KG1 (cell line): Measurements from ENCODE around the gene NGEF.

ENCODE experiments used
- DNase-seq: peaks from one replicate; lab custom pipeline; 2025; lab: John Stamatoyannopoulos, UW

NGEF gene

DNA sequence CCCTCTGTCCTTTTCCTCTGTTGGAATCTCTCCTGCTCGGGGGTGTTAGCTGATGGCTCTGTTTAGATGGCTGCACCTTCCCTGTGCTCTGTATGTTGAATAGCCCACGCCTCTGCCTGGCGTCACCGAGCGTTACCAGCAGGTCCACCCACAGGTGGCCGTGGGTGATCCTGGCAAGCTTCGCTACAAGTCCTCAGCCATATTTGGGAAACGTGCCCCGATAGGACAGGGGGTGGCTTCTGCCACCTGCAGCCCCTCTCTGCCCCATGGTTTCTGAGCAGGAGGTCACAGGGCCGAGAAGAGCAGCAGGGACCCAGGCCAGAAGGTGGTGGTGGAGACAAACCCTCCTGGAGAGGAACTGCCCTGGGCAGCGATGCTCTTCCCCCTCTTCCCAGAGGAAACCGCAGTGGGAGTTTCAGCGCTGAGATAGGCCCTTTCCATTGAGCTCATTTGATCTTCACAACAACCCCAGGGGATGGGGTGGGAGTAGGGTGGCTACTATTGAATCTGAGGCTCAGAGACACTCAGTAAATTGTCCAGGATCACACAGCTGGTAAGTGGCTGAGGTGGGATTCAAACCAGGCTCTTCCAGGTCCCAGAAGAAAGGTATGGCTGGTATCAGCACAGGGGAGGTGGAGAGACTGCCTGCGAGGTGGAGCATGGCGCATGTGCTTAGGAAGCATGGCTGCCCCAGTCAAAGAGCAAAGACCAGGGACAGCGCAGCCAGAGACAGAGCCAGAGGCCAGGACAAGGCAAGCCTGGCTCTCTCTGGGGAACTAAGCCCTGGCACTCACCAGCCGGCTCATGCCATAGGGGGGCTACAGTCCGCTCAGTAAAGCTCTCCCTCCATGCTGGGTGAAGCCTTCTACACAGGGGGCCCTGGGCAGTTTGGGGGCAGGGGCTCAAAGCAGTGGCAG is 15.0 kb downstream of the NGEF start:
- DNase-seq: no peak

- DNase-seq: no peak
Measured at GRCh38 chr2:232994446-232994845, 18.6 kb downstream of the NGEF start.

GRCh38 chr2:232993231-232993821 is 19.7 kb downstream of the NGEF start:
- DNase-seq: no peak

GRCh38 chr2:232986155-232986554 is 26.9 kb downstream of the NGEF start:
- no peak for DNase-seq

DNA sequence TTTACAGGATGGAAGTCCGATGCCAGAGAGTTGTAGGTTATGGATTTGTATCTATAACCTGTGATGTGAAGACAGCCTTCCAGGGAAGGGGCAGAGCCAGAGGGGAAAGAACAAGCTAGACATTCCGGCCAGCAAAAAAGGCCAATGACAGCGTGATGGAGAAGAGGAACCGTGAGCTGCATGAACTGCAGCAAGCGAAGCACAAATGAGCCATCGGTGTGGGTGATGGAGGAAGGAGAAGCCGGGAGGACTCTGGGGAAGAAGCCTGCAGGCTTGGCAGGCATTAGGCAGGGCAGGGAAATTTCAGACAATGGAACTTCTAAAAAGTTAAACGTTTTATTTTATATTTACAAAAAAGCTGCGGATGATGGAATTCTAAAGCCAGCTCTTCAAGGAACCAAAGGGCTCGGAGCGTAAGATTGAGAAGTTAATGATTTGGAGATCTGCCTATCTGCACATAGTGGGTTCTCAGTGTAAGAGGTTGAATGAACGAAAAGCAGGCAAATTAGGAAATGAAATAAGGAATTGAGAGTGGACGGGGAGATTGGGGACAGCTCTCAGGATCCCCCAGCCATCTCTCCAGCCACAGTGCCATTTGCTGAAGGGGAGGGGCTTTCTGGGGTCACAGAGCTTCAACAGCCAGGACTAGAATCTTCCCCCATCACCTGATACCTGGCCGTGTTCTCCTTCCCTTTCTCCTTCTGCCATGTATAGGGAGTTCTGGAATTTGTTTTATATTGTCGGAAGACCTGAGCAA is 28.4 kb downstream of the NGEF start:
- no peak for DNase-seq

DNA sequence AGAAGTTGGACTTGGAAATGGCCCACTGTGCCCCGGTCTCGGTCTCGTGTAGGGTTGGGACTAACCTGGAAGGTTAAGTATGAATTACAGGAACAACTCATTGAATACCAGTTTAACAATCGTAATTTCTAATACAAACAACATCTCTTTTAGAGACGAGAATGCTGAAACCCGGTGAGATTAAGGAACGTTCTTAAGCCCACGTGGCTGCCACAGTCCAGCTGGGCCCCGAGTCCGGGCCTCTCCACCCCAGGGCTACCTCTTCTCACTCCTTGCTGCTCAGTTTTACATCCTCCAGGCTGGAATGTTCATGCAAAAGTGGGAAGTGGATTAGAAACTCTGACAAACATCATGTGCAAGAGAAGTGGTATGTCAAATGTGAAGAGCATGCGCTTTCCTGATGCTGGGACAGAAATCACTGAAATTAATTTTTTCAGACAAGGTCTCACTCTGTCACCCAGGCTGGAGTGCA is 29.4 kb downstream of the NGEF start:
- no peak for DNase-seq

DNA sequence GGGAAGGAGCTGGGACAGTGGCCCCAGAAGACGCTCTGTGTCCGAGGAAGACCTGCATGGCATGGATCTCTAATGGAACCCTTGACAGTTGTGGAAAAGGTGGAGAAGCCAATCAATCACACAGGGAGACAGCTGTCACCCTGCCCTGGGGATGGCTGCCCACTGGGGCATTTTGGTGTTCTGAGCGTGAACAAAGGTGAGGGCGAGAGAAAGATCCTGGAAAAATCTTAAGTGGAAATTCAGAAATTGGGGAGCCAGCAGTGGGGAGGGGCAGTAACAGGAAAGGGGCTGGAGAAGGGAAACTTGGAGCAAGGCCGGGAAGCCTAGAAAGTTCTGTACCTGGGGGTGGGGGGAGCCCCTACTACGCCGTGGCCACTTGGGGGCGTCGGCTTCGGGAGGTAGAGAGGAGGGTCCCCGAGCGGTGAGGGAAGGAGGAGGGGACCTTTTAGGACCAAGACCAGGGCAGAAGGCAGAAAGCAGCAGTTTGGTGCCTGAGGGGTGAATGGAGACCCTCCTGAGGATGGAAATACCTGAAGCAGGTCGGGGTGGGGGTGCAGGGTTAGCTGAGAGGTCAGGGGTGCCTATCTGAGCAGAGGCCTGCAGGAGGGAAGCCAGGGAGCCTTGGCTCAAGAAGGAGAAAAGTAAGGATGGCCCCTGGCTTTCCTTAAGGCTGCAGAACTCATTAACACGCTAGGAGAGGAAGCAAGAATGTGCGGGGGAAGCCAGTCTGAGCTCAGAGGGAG is 30.0 kb downstream of the NGEF start:
- no peak for DNase-seq

- no peak for DNase-seq
Measured at GRCh38 chr2:232981767-232982360, 31.2 kb downstream of the NGEF start.

- no peak for DNase-seq
Measured at GRCh38 chr2:232981356-232981755, 31.7 kb downstream of the NGEF start.

- no peak for DNase-seq
Measured at GRCh38 chr2:232980683-232981082, 32.4 kb downstream of the NGEF start.

DNA sequence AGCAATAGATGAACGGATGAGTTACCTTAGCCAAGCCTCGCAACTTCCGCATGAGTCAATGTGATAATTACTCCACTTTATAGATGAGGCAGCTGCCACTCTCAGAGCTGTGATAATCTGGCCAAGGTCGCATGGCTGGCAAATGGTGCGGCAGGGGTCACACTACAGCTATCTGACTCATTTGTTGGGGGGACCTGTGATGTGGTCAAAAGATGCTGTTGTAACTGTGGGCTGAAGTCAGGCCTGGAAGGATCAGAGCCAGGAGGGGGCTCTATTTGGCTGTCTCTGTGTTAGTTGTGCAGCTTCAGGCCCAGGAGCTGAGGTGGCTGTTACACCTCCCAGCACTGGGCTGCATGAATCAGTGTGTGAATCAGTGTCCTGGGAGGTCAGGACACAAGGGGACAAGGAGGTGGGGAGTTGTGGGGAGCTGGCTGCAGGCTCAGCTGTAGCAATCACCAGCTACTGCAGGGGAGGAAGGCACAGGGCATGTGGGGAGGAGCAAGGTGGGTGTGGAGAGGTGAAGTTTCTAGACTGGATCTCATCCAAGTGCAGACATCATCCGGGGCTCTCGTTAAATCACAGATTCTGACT is 33.1 kb downstream of the NGEF start:
- no peak for DNase-seq

DNA sequence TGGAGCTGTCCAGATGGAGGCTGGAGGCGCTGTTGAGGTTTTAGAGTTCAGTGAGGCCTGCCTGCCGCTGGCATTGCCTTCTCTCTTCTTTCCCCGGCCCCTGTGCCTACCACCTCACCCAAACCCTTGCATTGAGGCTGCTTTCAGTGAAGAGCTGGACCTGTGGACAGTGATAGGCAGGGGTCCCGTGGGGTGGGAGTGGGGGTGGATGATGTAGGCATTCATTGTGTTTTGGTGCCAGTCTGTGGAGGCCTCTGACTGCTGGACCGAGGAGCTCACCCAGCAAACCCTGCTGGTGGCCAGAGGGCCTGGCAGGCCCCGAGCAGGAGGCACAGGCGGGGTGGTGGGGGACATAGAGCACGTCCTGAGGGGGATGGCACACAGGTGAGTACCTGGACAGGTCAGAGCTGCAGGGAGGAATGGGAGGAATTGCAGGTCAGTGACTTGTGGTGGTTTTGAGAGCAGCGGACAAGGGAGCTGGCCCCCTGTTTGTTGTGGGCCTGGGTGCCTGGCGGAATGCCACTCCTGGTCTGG is 35.6 kb downstream of the NGEF start:
- no peak for DNase-seq

DNA sequence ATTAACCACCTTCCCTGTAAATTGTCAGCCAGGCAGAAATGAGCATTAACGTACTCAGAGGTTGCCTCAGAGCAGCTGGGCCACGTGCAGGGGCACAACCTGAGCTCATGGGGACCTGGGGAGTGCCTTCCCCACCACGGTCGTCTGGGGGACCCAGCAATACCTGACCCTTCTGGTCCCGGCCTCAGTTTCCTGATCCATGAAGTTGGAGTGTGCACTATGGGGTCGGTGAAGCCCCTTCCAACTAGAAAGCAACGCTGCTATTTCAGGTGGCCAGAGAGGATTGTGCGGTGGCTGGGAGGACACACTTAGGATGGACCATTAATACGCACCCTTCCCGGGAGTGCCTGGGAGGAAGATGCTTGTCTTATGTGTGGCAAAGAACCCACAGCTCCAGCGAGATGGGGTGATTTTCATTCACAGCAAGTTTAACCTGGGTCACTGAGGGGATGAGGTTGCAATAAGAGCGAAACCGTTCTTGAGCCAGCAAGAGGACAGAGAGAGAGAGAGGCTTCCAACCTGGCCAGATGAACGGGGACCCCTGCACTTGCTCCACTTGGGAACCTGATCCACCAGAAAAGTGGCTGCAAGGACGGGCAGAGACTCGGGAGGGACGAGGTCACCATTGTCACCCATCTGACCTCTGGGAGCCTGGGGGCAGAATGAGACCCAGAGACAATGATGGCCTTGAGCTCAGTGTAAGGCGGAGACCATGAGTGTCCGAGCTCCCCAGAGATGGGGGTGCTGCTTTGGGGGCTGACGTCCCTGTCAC is 36.2 kb downstream of the NGEF start:
- DNase-seq: no peak

DNA sequence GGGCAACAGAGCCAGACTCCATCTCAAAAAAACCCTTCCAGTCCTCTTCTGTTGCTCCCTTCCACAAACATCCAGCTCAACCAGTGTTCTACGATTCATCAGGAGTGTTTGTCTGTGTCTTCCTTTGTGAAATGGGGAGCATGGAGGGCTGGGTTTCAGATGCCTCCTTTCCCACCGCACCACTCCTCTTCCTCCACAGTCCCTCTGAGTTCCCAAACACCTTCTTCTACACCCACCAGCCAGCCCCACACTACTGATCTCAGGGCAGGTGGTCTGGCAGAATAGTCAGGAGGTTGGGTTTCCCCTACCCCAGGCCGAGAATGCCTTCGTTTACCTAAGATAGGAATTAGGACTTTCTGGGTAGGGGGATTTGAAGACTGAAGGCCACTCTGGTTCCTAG is 36.9 kb downstream of the NGEF start:
- no peak for DNase-seq

DNA sequence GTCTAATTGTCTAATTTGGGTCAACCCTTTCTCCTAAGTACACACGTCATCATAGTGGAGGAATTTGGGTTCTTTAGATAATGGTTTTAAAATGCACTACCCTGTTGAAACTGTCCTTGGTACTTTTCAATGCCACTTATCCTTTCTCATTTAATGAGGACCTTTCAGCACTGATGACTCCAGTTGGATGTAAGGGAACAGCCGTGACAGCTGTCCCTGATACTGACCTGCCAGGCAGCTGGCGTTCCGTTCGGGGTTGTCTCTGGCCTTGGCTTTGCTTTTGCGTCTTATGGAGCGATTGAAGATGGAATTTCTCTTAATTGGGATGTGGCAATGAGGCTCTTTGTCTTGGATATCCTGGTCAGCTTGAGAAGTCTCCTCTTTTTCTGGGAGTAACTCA is 38.7 kb downstream of the NGEF start:
- DNase-seq: no peak

- no peak for DNase-seq
Measured at GRCh38 chr2:232973796-232974195, 39.3 kb downstream of the NGEF start.

DNA sequence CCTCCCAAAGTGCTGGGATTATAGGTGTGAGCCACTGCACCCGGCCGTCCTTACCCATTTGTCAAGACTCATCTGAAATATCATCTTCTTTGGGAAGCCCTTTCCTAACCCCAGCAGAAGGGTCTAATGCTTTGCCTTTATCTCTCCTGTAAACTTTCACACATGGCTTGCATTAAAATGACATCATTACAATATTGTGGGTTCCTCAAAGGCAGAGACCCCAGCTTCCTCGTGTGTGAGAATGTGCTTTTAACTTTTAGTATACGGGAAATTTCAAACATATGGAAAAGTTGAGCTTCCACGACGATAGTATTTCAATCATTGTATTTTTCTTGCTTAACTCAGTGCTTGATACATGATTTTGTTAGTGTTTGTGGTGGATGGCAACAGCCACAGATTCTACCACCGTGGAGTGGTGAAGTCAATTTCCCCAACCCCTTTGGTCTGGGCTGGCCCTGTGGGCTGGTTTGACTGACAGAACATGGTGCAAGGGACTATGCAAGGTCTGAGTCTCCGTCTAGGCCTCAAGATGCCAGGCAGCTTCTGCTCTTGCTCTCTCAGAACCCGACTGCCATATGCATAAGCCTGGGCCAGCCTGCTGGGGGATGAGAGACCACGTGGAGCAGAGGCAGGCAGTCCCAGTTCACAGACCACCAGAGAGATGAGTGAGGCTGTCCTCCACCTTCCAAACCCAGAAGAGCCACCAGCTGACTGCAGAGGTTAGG is 39.9 kb downstream of the NGEF start:
- DNase-seq: no peak

DNA sequence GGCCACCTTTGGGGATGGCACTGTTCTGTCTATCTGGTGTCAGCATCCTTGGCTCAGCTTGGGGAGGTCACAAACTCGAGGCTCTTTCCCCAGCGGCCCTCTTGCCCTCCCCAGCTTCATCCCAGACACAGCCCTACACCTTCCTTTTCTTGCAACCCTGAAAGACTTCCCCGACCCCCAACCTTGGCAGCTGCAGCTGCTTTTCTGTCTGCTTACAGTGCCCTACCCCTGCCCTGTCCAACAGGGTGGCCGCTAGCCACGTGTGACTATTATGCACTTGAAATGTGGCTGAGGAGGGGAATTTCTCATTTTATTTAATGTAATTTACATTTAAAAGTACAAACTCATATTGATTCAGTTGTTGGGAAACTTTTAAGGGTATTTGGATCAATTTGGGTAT is 41.3 kb downstream of the NGEF start:
- no peak for DNase-seq

DNA sequence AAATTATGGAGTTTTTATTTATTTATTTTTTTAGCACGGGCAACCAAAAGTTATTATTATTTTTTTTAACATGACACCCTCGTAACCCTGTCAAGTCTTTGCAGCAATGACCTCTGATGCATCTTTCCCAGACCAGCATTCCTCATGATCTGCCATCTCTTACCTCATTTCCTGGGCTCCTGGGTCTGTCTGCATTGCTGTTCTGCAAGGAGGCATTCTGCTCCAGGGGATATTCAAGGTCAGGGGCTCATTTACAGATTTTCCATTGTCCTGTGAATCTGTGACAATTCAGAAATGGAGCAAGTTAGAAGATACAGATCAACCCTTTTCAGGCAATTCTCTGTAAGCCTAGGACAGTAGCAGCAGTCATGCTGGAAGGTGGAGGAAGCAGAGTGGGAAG is 43.0 kb downstream of the NGEF start:
- no peak for DNase-seq

DNA sequence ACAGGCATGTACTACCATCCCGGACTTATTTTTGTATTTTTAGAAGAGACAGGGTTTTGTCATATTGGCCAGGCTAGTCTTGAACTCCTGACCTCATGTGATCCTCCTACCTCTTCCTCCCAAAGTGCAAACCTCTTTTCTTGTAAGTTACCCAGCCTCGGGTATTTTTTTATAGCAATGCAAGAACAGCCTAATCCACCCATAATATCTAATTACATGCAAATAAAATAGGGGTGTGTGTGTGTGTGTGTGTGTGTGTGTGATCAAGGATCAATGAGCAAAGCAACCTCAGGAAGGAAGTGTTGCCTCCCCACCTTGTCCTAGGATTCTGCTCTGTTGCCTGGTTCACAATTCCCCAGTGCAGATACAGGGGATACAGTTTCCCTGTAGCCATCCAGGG is 45.6 kb downstream of the NGEF start:
- no peak for DNase-seq
